Panc1 (cell line): ENCODE results near the gene RAI14. TPM values are rescaled to one million over a fixed set of nuclear protein-coding genes. Genes with fewer than 3 reads are reported as not detected.
"Not testable (repeated sequence)": the region's sequence is repeated elsewhere in the genome, so short reads cannot be mapped to it uniquely, and the experiment has no call there.

Experiments used
- ATAC-seq: fragments of 200-7000 bp; cut with Tn5 transposase; 2 replicates; pipeline ENCODE4 v1.9.1; 2020; ENCODE audit warnings: mild to moderate bottlenecking, moderate library complexity
- BruUV-seq: library from RNA; stranded (reverse); fragments of 400-500 nt; replicated peaks from 2 replicates; lab custom pipeline; 2021; lab: Mats Ljungman, UMichigan
- CTCF ChIA-PET: fragments of 300-600 bp; sonication (Branson Sonifier 250); formaldehyde crosslinking; loops from one replicate; lab custom pipeline; 2022; ENCODE audit warnings: antibody characterized with exemption; lab: Charles Lee
- POLR2A ChIA-PET: fragments of 300-600 bp; sonication (Branson Sonifier 250); formaldehyde crosslinking; loops from one replicate; lab custom pipeline; 2022; ENCODE audit warnings: antibody characterized with exemption; lab: Charles Lee
- DNase-seq: peaks from one replicate; pipeline ENCODE4 v3.0.0-alpha.2; 2010; ENCODE audit warnings: low read depth, low spot score
- H3K27ac ChIP-seq: 2 replicates; pipeline ENCODE4 v1.5.1; 2011; ENCODE audit warnings: mild to moderate bottlenecking, low read length, inconsistent platforms
- H3K27me3 ChIP-seq: fragments of 200-500 bp; sonication (Bioruptor generic); 2 replicates; pipeline ENCODE4 v1.6.0; 2014; ENCODE audit warnings: low read length, inconsistent platforms; ENCODE audit not compliant: control insufficient read depth, insufficient read depth
- H3K36me3 ChIP-seq: fragments of 200-500 bp; sonication (Bioruptor generic); 2 replicates; pipeline ENCODE4 v1.5.1; 2014; ENCODE audit warnings: inconsistent platforms, mild to moderate bottlenecking, low read length, moderate library complexity; ENCODE audit not compliant: control insufficient read depth, insufficient read depth
- H3K4me1 ChIP-seq: 2 replicates; pipeline ENCODE4 v1.5.1; 2011; ENCODE audit warnings: inconsistent platforms, mild to moderate bottlenecking, low read length, moderate library complexity; ENCODE audit not compliant: control insufficient read depth, insufficient read depth
- H3K4me3 ChIP-seq, 2 experiments: 2 replicates each; pipeline ENCODE4 v1.5.1; 2011 to 2012; ENCODE audit warnings: low read depth in 2 of 2, low read length in 2 of 2, mild to moderate bottlenecking in 2 of 2, inconsistent platforms in 1 of 2, moderate library complexity in 1 of 2
- H3K9me3 ChIP-seq: fragments of 200-500 bp; sonication (Bioruptor generic); 2 replicates; pipeline ENCODE4 v1.5.1; 2014; ENCODE audit warnings: low read depth, mild to moderate bottlenecking, inconsistent platforms, low read length, moderate library complexity; ENCODE audit not compliant: control insufficient read depth, insufficient read depth
- CTCF ChIP-seq: fragments of 450-650 bp; IDR thresholded peaks from 2 replicates; pipeline ENCODE4 v1.5.1; 2017; ENCODE audit warnings: mild to moderate bottlenecking
- POLR2AphosphoS5 ChIP-seq: IDR thresholded peaks from 2 replicates; pipeline ENCODE4 v1.6.1; 2012; ENCODE audit warnings: mild to moderate bottlenecking, low read depth, low read length, moderate library complexity
- SIN3A ChIP-seq: IDR thresholded peaks from 2 replicates; pipeline ENCODE4 v1.6.1; 2012; ENCODE audit warnings: low read depth, mild to moderate bottlenecking, low read length, moderate library complexity, borderline replicate concordance; ENCODE audit not compliant: insufficient read depth
- TCF7L2 ChIP-seq: IDR thresholded peaks from 2 replicates; pipeline ENCODE4 v1.6.1; 2011; ENCODE audit warnings: mild to moderate bottlenecking, low read depth, low read length, inconsistent platforms
- in situ Hi-C: cut with HindIII; loops from 2 replicates; pipeline ENCODE4 v1.10.0; 2016; ENCODE audit warnings: low sequenced_read_pairs, low pct_unique_long_range_greater_than_20kb
- intact Hi-C: fragments of 100-400 bp; cut with micrococcal nuclease; formaldehyde crosslinking; loops from one replicate; pipeline ENCODE4 v1.10.0; 2022; ENCODE audit not compliant: unreplicated experiment
- total RNA-seq: library from RNA; stranded (reverse); gene quantifications from one replicate; pipeline ENCODE4 v1.2.1, GENCODE V29; 2021; ENCODE audit not compliant: unreplicated experiment
- TF ChIP-seq, protein P1 (sequence below), 2 experiments: IDR thresholded peaks; 2 replicates each; pipeline ENCODE4 v1.6.1; 2011 to 2012; ENCODE audit warnings: low read depth in 2 of 2, control low read depth in 1 of 2, low read length in 1 of 2, mild to moderate bottlenecking in 1 of 2, moderate library complexity in 1 of 2; ENCODE audit not compliant: insufficient read depth in 1 of 2

RAI14 gene
- total RNA-seq, 1 experiment from 2014 or later: 18.5 TPM

DNA sequence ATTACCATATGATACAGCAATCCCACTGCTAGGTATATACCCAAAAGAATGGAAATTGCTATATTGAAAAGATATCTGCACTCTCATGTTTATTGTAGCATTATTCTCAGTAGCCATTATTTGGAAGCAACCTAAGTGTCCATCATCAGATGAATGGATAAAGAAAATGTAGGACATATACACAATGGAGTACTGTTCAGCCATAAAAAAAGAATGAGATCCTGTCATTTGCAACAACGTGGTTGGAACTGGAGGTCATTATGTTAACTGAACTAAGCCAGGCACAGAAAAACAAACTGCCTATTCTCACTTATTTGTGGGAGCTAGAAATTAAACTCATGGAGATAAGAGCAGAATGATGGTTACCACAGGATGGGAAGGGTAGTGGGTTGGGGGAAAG is 119.8 kb downstream of the RAI14 start:
- in situ Hi-C loops: no loop called here
- CTCF ChIA-PET: no interaction called here
- no peak for DNase-seq

DNA sequence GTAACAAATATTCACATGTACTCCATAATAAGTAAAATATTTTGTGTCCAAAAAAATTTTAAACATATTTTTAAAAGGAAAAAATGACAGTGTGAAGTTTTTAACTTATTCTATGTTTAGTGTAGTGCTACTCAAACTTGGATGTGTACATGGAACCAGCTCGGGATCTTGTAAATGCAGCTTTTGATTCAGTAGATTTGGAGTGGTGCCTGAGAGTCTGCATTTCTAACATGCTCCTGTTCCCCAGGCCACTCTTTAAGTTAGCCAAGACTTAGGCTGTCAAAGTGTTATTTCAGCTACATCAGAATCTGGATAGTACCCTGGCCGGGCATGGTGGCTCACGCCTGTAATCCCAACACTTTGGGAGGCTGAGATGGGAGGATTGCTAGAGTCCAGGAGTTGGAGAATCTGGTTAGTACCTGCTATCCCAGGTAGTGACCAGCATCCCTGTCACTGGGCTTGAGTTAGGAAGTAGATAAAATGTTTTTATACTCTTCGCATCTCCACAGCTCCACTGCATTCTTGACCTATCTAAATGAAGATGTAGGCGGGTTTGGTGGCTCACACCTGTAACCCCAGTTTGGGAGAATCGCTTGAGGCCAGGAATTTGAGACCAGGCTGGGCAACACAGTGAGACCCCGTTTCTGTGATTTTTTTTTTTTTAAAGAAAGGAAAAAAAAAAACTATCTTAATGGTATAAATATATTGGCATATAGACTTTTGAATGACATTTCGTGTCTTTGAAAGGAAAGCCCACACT is 122.1 kb downstream of the RAI14 start:
- H3K27ac ChIP-seq: no peak overlapping the region
- in situ Hi-C loops: no loop called here
- intact Hi-C loops: no loop called here
- H3K4me1 ChIP-seq: no peaks in the 10 kb centered on the region
- no TSS peak for BruUV-seq
- no peaks in the 10 kb centered on the region for H3K9me3 ChIP-seq
- H3K27me3 ChIP-seq: no peaks in the 10 kb centered on the region
- no peaks in the 10 kb centered on the region for H3K36me3 ChIP-seq
- no peak overlapping the region for H3K4me3 ChIP-seq
- ATAC-seq (no peak), DNase-seq (no peak)
- ChIA-PET CTCF (no interaction called here), POLR2A (no interaction called here)
- TF ChIP-seq POLR2AphosphoS5 (no peak), SIN3A (no peak), CTCF (no peak), TCF7L2 (no peak)
- TF ChIP-seq, protein P1, sequence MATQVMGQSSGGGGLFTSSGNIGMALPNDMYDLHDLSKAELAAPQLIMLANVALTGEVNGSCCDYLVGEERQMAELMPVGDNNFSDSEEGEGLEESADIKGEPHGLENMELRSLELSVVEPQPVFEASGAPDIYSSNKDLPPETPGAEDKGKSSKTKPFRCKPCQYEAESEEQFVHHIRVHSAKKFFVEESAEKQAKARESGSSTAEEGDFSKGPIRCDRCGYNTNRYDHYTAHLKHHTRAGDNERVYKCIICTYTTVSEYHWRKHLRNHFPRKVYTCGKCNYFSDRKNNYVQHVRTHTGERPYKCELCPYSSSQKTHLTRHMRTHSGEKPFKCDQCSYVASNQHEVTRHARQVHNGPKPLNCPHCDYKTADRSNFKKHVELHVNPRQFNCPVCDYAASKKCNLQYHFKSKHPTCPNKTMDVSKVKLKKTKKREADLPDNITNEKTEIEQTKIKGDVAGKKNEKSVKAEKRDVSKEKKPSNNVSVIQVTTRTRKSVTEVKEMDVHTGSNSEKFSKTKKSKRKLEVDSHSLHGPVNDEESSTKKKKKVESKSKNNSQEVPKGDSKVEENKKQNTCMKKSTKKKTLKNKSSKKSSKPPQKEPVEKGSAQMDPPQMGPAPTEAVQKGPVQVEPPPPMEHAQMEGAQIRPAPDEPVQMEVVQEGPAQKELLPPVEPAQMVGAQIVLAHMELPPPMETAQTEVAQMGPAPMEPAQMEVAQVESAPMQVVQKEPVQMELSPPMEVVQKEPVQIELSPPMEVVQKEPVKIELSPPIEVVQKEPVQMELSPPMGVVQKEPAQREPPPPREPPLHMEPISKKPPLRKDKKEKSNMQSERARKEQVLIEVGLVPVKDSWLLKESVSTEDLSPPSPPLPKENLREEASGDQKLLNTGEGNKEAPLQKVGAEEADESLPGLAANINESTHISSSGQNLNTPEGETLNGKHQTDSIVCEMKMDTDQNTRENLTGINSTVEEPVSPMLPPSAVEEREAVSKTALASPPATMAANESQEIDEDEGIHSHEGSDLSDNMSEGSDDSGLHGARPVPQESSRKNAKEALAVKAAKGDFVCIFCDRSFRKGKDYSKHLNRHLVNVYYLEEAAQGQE (IDR thresholded peaks at IDR 0.05; ENCODE audit: insufficient read depth in 1 of 2, low read depth in 2 of 2, low read length in 1 of 2): no peak

More for the DNA sequence above, 119.8 kb downstream of the RAI14 start:
- TF ChIP-seq, protein P1 (IDR thresholded peaks at IDR 0.05; ENCODE audit: insufficient read depth in 1 of 2, low read depth in 2 of 2, low read length in 1 of 2): no peak
- intact Hi-C loops: no loop called here
- no peak for ATAC-seq
- Histone ChIP-seq H3K4me1 (no peaks in the 10 kb centered on the region), H3K27ac (no peak overlapping the region), H3K36me3 (no peaks in the 10 kb centered on the region), H3K27me3 (no peaks in the 10 kb centered on the region), H3K4me3 (no peak overlapping the region), H3K9me3 (no peaks in the 10 kb centered on the region)
- POLR2A ChIA-PET: no interaction called here
- BruUV-seq: no TSS peak

- H3K27me3 ChIP-seq, in situ Hi-C loops, H3K36me3 ChIP-seq, DNase-seq, POLR2A ChIA-PET, H3K4me3 ChIP-seq, H3K4me1 ChIP-seq, CTCF ChIA-PET, H3K9me3 ChIP-seq, ATAC-seq, H3K27ac ChIP-seq, BruUV-seq, intact Hi-C loops: not testable (repeated sequence)
Measured at GRCh38 chr5:34783892-34784291, 127.8 kb downstream of the RAI14 start.
